OCI-LY3 (cell line): ENCODE measurements around the gene SUCLG2.

Experiments
- H2AFZ ChIP-seq: fragments of 200-600, 300-600 bp; shearing (Covaris generic); 2 replicates; pipeline ENCODE4 v1.6.0; 2014; ENCODE audit warnings: antibody characterized with exemption, low read depth, low read length
- H3K27ac ChIP-seq: fragments of 200-600, 300-600 bp; sonication (generic); 2 replicates; pipeline ENCODE4 v1.5.1; 2014; ENCODE audit warnings: mild to moderate bottlenecking, low read length, moderate library complexity, mixed read lengths
- H3K27me3 ChIP-seq: fragments of 200-600, 300-600 bp; sonication (generic); 2 replicates; pipeline ENCODE4 v1.6.1; 2014; ENCODE audit warnings: low read depth, low read length, mixed read lengths
- H3K36me3 ChIP-seq: fragments of 200-600, 300-600 bp; sonication (generic); replicated peaks from 2 replicates; pipeline ENCODE3; 2014; ENCODE audit warnings: low read depth, low read length, mixed read lengths
- H3K4me1 ChIP-seq: fragments of 300-600, 200-600 bp; sonication (generic); 2 replicates; pipeline ENCODE4 v1.6.1; 2014; ENCODE audit warnings: low read length, mixed read lengths
- H3K4me2 ChIP-seq: fragments of 200-600, 300-600 bp; sonication (generic); 2 replicates; pipeline ENCODE4 v1.6.1; 2014; ENCODE audit warnings: low read length, mixed read lengths
- H3K4me3 ChIP-seq: fragments of 300-600, 200-600 bp; sonication (generic); 2 replicates; pipeline ENCODE4 v1.5.1; 2014; ENCODE audit warnings: antibody characterized with exemption, mild to moderate bottlenecking, low read length, moderate library complexity
- H3K79me2 ChIP-seq: fragments of 300-600, 200-600 bp; shearing (Covaris generic); 2 replicates; pipeline ENCODE4 v1.6.1; 2014; ENCODE audit warnings: mild to moderate bottlenecking, low read length, mixed read lengths
- H3K9ac ChIP-seq: fragments of 300-600, 200-600 bp; shearing (Covaris generic); 2 replicates; pipeline ENCODE4 v1.6.0; 2014; ENCODE audit warnings: mild to moderate bottlenecking, low read length, moderate library complexity
- H3K9me3 ChIP-seq: fragments of 200-600, 300-600 bp; shearing (Covaris generic); 2 replicates; pipeline ENCODE4 v1.6.1; 2014; ENCODE audit warnings: low read length, mixed read lengths; ENCODE audit not compliant: insufficient read depth
- H4K20me1 ChIP-seq: fragments of 200-600, 300-600 bp; sonication (generic); 2 replicates; pipeline ENCODE4 v1.6.1; 2016; ENCODE audit warnings: low read length, mixed read lengths; ENCODE audit not compliant: insufficient read depth
- EZH2phosphoT487 ChIP-seq: fragments of 200-600 bp; shearing (Covaris generic); IDR thresholded peaks from 2 replicates; pipeline ENCODE4 v1.6.1; 2018; ENCODE audit warnings: antibody characterized with exemption, mixed run types, low read depth
- TF ChIP-seq, protein P1 (sequence below): fragments of 200-600, 300-600 bp; sonication (generic); IDR thresholded peaks from 2 replicates; pipeline ENCODE4 v1.5.1; 2014; ENCODE audit warnings: antibody characterized with exemption, low read length, low read depth

Gene SUCLG2, protein sequence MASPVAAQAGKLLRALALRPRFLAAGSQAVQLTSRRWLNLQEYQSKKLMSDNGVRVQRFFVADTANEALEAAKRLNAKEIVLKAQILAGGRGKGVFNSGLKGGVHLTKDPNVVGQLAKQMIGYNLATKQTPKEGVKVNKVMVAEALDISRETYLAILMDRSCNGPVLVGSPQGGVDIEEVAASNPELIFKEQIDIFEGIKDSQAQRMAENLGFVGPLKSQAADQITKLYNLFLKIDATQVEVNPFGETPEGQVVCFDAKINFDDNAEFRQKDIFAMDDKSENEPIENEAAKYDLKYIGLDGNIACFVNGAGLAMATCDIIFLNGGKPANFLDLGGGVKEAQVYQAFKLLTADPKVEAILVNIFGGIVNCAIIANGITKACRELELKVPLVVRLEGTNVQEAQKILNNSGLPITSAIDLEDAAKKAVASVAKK

DNA sequence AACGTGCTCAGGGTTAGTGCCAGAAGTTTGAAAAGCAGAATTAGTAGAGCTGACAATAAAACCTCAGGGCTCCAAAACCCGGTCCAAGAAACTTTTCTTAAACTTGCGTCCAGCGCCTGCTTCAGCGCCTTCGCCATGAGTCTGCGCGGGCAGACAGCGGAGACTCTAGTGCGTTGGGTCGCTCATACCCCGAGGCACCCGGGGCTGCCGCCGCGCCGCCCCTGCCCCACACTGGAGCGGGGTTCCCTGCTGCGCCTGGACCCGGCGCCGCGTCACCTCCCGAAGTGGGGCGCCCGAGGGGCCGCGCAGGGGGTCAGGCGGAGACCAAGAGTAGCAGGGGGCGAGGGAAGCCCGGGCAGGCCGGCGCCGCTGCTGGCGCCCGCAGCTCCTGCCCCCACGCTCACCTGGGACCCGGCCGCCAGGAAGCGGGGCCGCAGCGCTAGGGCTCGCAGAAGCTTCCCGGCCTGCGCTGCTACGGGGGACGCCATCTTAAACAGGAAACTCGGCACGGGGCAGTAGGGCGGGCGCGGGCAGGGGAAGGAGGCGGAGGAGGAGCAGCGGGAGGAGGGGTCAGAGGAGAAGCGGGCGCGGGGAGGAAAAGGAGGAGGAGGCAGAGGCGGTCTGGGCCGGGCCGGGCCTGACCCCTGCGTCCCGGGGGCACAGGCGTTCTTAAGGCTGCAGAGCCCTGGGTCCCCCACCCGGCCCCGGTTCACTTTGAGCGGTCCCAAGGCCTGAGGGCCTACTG, at the start of gene SUCLG2:
Gene SUCLG2, minus strand, starts transcription at position 514 of the 745 bp plus-strand sequence. Its CDS starts 26 bp downstream, at position 488.
- peaks cover 24% of the 10 kb centered on the region for H3K36me3 ChIP-seq
- peak within 1 kb of the TSS; percentile 98 for H2AFZ ChIP-seq
- no peak for TF ChIP-seq EZH2phosphoT487
- TF ChIP-seq, protein P1, sequence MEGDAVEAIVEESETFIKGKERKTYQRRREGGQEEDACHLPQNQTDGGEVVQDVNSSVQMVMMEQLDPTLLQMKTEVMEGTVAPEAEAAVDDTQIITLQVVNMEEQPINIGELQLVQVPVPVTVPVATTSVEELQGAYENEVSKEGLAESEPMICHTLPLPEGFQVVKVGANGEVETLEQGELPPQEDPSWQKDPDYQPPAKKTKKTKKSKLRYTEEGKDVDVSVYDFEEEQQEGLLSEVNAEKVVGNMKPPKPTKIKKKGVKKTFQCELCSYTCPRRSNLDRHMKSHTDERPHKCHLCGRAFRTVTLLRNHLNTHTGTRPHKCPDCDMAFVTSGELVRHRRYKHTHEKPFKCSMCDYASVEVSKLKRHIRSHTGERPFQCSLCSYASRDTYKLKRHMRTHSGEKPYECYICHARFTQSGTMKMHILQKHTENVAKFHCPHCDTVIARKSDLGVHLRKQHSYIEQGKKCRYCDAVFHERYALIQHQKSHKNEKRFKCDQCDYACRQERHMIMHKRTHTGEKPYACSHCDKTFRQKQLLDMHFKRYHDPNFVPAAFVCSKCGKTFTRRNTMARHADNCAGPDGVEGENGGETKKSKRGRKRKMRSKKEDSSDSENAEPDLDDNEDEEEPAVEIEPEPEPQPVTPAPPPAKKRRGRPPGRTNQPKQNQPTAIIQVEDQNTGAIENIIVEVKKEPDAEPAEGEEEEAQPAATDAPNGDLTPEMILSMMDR: no peak
- H3K27ac ChIP-seq: peak within 1 kb of the TSS; percentile 91
- H3K9ac ChIP-seq: peak within 1 kb of the TSS; percentile 97
- peak within 1 kb of the TSS; percentile 83 for H3K4me2 ChIP-seq
- peaks cover 38% of the 10 kb centered on the region for H3K4me1 ChIP-seq
- peaks cover 34% of the 10 kb centered on the region for H4K20me1 ChIP-seq
- H3K4me3 ChIP-seq: peak within 1 kb of the TSS; percentile 92
- no peaks in the 10 kb centered on the region for H3K27me3 ChIP-seq
- no peaks in the 10 kb centered on the region for H3K9me3 ChIP-seq
- H3K79me2 ChIP-seq: peaks cover 57% of the 10 kb centered on the region

DNA sequence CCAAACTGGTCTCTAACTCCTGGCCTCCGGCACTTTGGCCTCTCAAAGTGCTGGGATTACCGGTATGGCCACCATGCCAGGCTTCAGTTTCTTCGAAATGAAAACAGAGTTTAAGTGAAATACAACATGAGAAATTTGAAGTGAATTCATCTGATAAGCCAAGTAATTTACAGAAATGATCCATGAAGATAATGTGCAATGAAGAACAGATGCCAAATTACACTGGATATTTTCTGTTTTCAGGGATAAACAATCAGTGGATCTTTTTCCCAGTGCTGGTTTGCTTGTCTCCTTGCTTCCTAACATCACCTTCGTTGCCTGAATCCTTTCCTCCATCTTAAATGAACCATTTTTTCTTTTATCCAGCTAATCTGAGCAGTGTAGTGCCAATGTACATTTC, 46.2 kb upstream of the SUCLG2 start:
- Histone ChIP-seq H3K9ac (no peak overlapping the region), H2AFZ (no peak overlapping the region), H3K4me1 (no peaks in the 10 kb centered on the region), H3K27me3 (no peaks in the 10 kb centered on the region), H3K79me2 (no peaks in the 10 kb centered on the region), H3K27ac (no peak overlapping the region), H4K20me1 (no peaks in the 10 kb centered on the region), H3K9me3 (no peaks in the 10 kb centered on the region), H3K36me3 (no peaks in the 10 kb centered on the region), H3K4me2 (no peak overlapping the region), H3K4me3 (no peak overlapping the region)
- TF ChIP-seq, protein P1: no peak
- no peak for TF ChIP-seq EZH2phosphoT487

DNA sequence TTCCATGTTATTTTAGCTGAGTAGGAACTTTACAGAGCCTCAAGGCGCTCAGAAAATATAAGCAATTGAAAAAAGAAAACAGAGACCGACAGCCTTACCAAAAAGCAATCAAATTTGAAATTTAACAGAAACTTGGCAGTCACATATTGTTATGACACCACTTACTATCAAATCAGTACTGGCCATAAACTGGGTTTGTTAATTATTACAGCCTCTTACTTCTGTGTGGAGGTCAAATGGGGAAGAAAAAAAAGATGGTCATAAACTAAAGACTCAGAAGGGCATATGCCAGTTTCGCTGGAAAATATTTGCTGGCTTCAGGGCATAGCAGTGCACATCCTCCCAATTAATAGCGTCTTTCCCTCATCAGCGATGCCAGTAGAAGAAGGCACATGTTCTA, 45.5 kb upstream of the SUCLG2 start:
- H4K20me1 ChIP-seq: no peaks in the 10 kb centered on the region
- H3K9ac ChIP-seq: no peak overlapping the region
- no peaks in the 10 kb centered on the region for H3K36me3 ChIP-seq
- no peaks in the 10 kb centered on the region for H3K4me1 ChIP-seq
- no peaks in the 10 kb centered on the region for H3K9me3 ChIP-seq
- TF ChIP-seq, protein P1: no peak
- no peak for TF ChIP-seq EZH2phosphoT487
- no peaks in the 10 kb centered on the region for H3K79me2 ChIP-seq
- H3K4me3 ChIP-seq: no peak overlapping the region
- no peak overlapping the region for H3K4me2 ChIP-seq
- no peak overlapping the region for H3K27ac ChIP-seq
- no peaks in the 10 kb centered on the region for H3K27me3 ChIP-seq
- no peak overlapping the region for H2AFZ ChIP-seq

DNA sequence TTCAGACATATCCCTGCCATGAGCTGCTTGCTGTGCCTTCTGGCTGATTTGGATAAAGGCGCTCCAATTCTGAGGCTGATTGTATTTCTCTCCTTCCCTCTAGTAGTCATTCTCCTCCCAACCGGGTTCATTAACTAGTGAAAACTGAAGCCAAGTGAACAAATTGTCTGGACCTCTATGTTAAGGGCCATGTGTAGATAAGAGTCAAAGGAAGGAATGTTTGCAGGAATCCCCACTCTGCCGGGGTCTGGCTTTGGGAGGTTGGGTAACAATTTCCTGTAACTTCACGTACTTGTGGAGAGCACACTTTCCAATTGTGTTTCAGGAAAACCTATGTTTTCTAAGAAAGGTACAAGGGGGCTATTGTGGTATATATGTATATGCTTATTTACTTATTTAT, 38.2 kb upstream of the SUCLG2 start:
- Histone ChIP-seq H3K4me3 (no peak overlapping the region), H3K27ac (no peak overlapping the region), H3K9me3 (no peaks in the 10 kb centered on the region), H3K4me2 (no peak overlapping the region), H2AFZ (no peak overlapping the region), H3K4me1 (peaks cover 14% of the 10 kb centered on the region), H4K20me1 (no peaks in the 10 kb centered on the region), H3K9ac (no peak overlapping the region), H3K27me3 (no peaks in the 10 kb centered on the region), H3K79me2 (no peaks in the 10 kb centered on the region), H3K36me3 (no peaks in the 10 kb centered on the region)
- TF ChIP-seq, protein P1: no peak
- TF ChIP-seq EZH2phosphoT487: no peak
